CD4-positive, CD25-positive, alpha-beta regulatory T cell (primary cell): ENCODE data around the gene CERK. TPM values are rescaled to one million over a fixed set of nuclear protein-coding genes. Genes with fewer than 3 reads are reported as not detected.
A peak's percentile ranks its signal among the peaks of the same experiment; 100 is the strongest.
"Not testable (repeated sequence)": the region's sequence is repeated elsewhere in the genome, so short reads cannot be mapped to it uniquely, and the experiment has no call there.

ENCODE experiments used
- ATAC-seq, 2 donors: fragments of 150-1000 bp; cut with Tn5 transposase; one replicate each; pipeline ENCODE4 v1.10.0; 2021; ENCODE audit warnings: low read depth in 2 of 2, moderate number of reproducible peaks in 2 of 2, moderate library complexity in 1 of 2
- DNase-seq, 3 donors: peaks; one replicate each; pipeline versions ENCODE4 v3.0.0 to v3.0.0-alpha.2; 2012 to 2022; ENCODE audit warnings: mixed read lengths in 1 of 3
- H3K27ac ChIP-seq: one replicate; pipeline ENCODE4 v1.7.0; 2013; ENCODE audit warnings: mild to moderate bottlenecking, low read length; ENCODE audit not compliant: insufficient read depth, poor library complexity, severe bottlenecking
- H3K27me3 ChIP-seq: one replicate; pipeline ENCODE4 v1.7.0; 2013; ENCODE audit warnings: low read length; ENCODE audit not compliant: control insufficient read depth, insufficient read depth
- H3K36me3 ChIP-seq: one replicate; pipeline ENCODE4 v1.7.0; 2013; ENCODE audit warnings: mild to moderate bottlenecking, low read length, moderate library complexity; ENCODE audit not compliant: control insufficient read depth, insufficient read depth
- H3K4me1 ChIP-seq: 2 replicates; pipeline ENCODE4 v1.7.0; 2013; ENCODE audit warnings: mild to moderate bottlenecking, low read length; ENCODE audit not compliant: insufficient read depth, control insufficient read depth, poor library complexity, severe bottlenecking
- H3K4me3 ChIP-seq: one replicate; pipeline ENCODE4 v1.7.0; 2013; ENCODE audit warnings: low read depth, mild to moderate bottlenecking, low read length, moderate library complexity
- H3K9me3 ChIP-seq, 2 experiments: 1 replicate in 1 of 2; 2 replicates in 1 of 2; pipeline ENCODE4 v1.7.0; 2013; ENCODE audit warnings: low read length in 2 of 2, mild to moderate bottlenecking in 1 of 2, moderate library complexity in 1 of 2; ENCODE audit not compliant: control insufficient read depth in 2 of 2
- H3K27ac Mint-ChIP-seq, 3 donors: one replicate each; pipeline ENCODE4 v1.8.0; 2020 to 2022; ENCODE audit warnings: mild to moderate bottlenecking in 3 of 3, mixed read lengths in 3 of 3, moderate library complexity in 2 of 3
- H3K27me3 Mint-ChIP-seq: one replicate; pipeline ENCODE4 v1.8.0; 2022; ENCODE audit warnings: mild to moderate bottlenecking, mixed read lengths
- H3K36me3 Mint-ChIP-seq: one replicate; pipeline ENCODE4 v1.8.0; 2020; ENCODE audit warnings: mixed read lengths
- H3K4me1 Mint-ChIP-seq, 4 donors: one replicate each; pipeline ENCODE4 v1.8.0; 2020 to 2022; ENCODE audit warnings: mixed read lengths in 4 of 4, mild to moderate bottlenecking in 1 of 4
- H3K4me3 Mint-ChIP-seq, 4 donors: one replicate each; pipeline ENCODE4 v1.8.0; 2020 to 2022; ENCODE audit warnings: mild to moderate bottlenecking in 4 of 4, mixed read lengths in 4 of 4, moderate library complexity in 3 of 4
- H3K9me3 Mint-ChIP-seq, 7 donors: one replicate each; pipeline ENCODE4 v1.8.0; 2020 to 2022; ENCODE audit warnings: mixed read lengths in 7 of 7, mild to moderate bottlenecking in 3 of 7, moderate library complexity in 2 of 7
- polyA plus RNA-seq, 4 donors: library from polyadenylated mRNA; unstranded; fragments of 300-500 nt; fragmentation: Illumina TruSeq; gene quantifications; one replicate each; pipeline ENCODE4 v1.2.3, GENCODE V29; 2021
- total RNA-seq: library from RNA; stranded (reverse); gene quantifications from one replicate; pipeline ENCODE4 v1.2.3, GENCODE V29; 2022

CERK gene
- total and polyA plus RNA-seq, 5 donors from 2014 or later, result 75.5 to 105 (median 85.3) TPM

DNA sequence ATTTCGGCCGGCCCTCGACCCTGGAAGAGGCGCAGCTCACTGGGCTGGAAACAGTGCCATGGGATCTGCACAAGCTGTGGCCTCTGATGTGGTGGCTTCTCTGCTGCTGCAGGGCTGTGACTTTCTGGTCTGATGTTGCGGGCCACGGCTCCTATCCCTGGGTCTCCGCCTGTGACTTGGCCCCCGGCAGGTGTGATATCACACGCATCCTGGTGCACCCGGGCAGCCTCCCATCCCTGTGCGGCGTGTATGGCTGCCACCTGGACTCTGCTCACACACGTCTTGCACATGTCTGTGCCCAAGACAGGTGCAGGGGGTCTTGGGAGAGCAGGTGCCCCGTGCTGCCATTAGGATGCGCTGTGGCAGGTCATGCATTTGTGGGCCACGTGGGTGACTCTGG, 86.7 kb downstream of the CERK start:
- H3K36me3 Mint-ChIP-seq, result peaks cover 3% of the 10 kb centered on the region
- Histone ChIP-seq H3K36me3 (no peaks in the 10 kb centered on the region), H3K4me1 (peaks cover 10% of the 10 kb centered on the region), H3K4me3 (no peak overlapping the region), H3K9me3 (no peaks in the 10 kb centered on the region), H3K27me3 (no peaks in the 10 kb centered on the region), H3K27ac (no peak overlapping the region)
- DNase-seq (no peak), ATAC-seq (no peak)
- H3K27me3 Mint-ChIP-seq, result no peaks in the 10 kb centered on the region
- no peaks in the 10 kb centered on the region for H3K9me3 Mint-ChIP-seq
- peaks cover 0 to 34% (median 8%) of the 10 kb centered on the region in 4 donors for H3K4me1 Mint-ChIP-seq
- peak overlapping the region in 1 of 3 donors; percentile 20 for H3K27ac Mint-ChIP-seq
- no peak overlapping the region for H3K4me3 Mint-ChIP-seq

DNA sequence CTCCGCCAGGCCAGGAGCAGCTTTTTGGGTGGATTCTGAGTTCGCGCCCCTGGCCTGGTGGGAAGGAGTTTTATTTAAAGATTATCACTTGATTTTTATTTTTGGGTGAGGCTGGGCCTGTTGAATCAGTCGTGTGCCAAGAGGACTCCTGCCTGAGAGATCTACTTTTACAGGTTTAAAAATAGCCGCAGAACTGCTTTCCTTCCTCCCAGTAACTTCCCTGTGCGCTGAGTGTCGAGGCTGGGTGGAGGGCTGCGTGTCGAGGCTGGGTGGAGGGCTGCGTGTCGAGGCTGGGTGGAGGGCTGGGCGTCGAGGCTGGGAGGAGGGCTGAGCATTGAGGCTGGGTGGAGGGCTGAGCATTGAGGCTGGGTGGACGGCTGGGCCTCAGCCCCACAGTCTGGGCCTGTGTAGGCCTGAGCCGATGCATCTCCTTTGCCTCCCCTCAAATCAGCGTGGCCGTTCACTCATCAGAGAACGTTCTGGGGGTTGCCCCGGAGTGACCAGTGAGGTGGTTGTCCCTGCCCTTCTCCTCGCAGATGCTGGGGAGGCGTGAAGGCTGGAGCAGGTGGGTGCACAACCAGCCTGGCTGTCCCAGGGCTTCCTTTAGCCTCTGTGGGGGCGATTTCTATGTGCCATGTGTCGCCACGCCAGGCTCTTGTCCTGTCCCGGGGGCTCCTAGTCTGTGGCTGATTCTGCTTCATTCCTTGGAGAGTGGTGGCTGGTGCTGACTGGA, 87.8 kb downstream of the CERK start:
- Mint-ChIP-seq H3K36me3 (peaks cover 3% of the 10 kb centered on the region), H3K27ac (peak overlapping the region in 1 of 3 donors; percentile 51), H3K4me1 (peaks cover 0 to 34% (median 8%) of the 10 kb centered on the region in 4 donors), H3K27me3 (no peaks in the 10 kb centered on the region), H3K4me3 (no peak overlapping the region), H3K9me3 (no peaks in the 10 kb centered on the region)
- DNase-seq, result no peak
- Histone ChIP-seq H3K36me3 (no peaks in the 10 kb centered on the region), H3K4me3 (no peak overlapping the region), H3K27ac (no peak overlapping the region), H3K9me3 (no peaks in the 10 kb centered on the region), H3K4me1 (peaks cover 10% of the 10 kb centered on the region), H3K27me3 (no peaks in the 10 kb centered on the region)
- ATAC-seq, result no peak

DNA sequence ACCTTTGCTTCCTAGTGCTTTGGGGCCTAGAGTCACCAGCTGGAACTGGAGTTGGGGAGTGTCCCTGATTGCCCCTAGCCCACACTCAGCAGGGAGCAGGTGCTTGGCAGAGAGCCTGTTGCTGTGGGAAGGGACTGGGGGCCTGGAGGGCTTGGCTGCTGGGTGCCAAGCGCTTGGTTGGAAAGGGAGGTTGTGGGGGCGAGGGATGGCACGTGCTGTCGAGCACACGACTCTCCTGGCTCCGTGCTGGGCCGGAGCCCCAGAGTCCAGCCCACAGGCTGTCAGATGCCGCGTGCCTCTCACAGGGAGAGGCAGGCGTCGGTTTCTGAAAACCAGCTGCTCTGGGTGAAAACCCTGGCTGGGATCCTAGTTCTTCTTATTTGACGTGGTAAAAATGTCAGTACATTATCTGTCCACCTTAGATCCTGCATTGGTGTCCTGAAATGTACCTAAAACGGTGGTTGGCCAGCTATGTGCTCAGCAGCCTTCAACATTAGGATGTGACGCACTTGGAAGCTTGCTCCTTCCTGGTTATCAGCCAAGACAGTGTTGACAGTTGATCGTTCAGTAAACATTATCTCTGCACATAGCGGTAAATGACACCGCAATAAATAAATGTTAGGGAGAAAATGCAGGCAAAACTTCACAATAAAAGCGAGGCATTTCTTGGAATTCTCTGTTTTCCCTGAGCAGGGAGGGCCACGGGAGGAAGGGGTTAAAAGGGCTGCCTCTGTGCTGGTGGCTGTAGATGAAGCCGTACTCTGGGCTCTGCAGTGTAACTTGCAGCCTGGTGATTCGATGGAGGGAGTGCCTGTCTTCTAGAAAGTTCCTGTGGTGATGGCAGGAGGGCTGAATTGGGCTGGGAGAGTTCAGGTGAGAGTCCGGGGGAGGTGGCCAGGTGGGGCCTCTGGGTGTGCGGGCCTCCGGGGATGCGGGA, 88.6 kb downstream of the CERK start:
- no peak overlapping the region for H3K27ac ChIP-seq
- Mint-ChIP-seq H3K27ac (peak overlapping the region in 2 of 3 donors; percentile 51 to 65), H3K4me3 (no peak overlapping the region), H3K27me3 (no peaks in the 10 kb centered on the region), H3K4me1 (peaks cover 0 to 34% (median 8%) of the 10 kb centered on the region in 4 donors), H3K36me3 (peaks cover 3% of the 10 kb centered on the region), H3K9me3 (peaks cover 0 to 1% (median 0%) of the 10 kb centered on the region in 7 donors)
- H3K4me1 ChIP-seq, result peaks cover 10% of the 10 kb centered on the region
- no peak overlapping the region for H3K4me3 ChIP-seq
- ATAC-seq, result no peak
- no peaks in the 10 kb centered on the region for H3K9me3 ChIP-seq
- no peaks in the 10 kb centered on the region for H3K36me3 ChIP-seq
- no peak for DNase-seq
- no peaks in the 10 kb centered on the region for H3K27me3 ChIP-seq

- not testable (repeated sequence) for H3K4me3 ChIP-seq, DNase-seq, H3K9me3 ChIP-seq, ATAC-seq, H3K27me3 ChIP-seq, H3K27ac ChIP-seq, H3K4me3 Mint-ChIP-seq, H3K36me3 ChIP-seq, H3K9me3 Mint-ChIP-seq, H3K27me3 Mint-ChIP-seq, H3K4me1 ChIP-seq
- Mint-ChIP-seq H3K27ac (peak overlapping the region in 1 of 3 donors; percentile 58), H3K36me3 (peaks cover 14% of the 10 kb centered on the region), H3K4me1 (peaks cover 0 to 35% (median 12%) of the 10 kb centered on the region in 4 donors)
Measured at GRCh38 chr22:46648225-46648820, 89.7 kb downstream of the CERK start.

DNA sequence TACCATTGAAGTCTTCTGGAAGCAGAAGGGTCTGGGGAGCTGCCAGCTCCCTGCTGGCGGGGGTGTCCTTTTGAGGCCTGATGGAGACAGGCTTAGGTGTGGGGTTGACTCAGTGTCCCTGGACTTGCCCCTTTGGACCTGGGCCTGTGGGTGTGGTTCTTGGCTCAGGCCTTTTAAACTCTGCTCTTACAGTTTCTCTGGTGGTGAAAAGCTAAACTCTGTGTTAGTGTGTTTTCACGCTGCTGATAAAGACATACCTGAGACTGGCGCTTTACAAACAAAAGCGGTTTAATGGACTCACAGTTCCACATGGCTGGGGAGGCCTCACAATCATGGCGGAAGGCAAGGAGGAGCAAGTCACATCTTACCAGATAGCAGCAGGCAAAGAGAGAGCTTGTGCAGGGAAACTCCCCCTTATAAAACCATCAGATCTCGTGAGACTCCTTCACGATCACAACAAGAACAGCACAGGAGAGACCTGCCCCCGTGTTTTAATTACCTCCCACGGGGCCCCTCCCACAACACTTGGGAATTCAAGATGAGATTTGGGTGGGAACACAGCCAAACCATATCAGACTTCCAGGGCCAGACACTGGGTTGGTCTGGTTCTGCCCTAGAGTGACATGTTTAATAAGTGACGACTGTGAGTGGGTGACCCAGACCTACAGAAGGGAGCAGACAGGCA, 91.4 kb downstream of the CERK start:
- H3K4me3 Mint-ChIP-seq, result peak overlapping the region in 1 of 4 donors; percentile 61
- no peaks in the 10 kb centered on the region for H3K27me3 Mint-ChIP-seq

GRCh38 chr22:46642840-46643480, 95.1 kb downstream of the CERK start:
- ATAC-seq, H3K27me3 Mint-ChIP-seq, H3K9me3 ChIP-seq, H3K4me3 ChIP-seq, H3K36me3 ChIP-seq, H3K9me3 Mint-ChIP-seq, H3K27me3 ChIP-seq, H3K4me3 Mint-ChIP-seq, DNase-seq, H3K27ac ChIP-seq, H3K4me1 ChIP-seq: not testable (repeated sequence)
- peaks cover 27% of the 10 kb centered on the region for H3K36me3 Mint-ChIP-seq
- peaks cover 0 to 22% (median 8%) of the 10 kb centered on the region in 4 donors for H3K4me1 Mint-ChIP-seq
- H3K27ac Mint-ChIP-seq, result peak overlapping the region in 1 of 3 donors; percentile 1

More for the DNA sequence above, 91.4 kb downstream of the CERK start:
- H3K36me3 ChIP-seq, result no peaks in the 10 kb centered on the region
- Mint-ChIP-seq H3K9me3 (peaks cover 0 to 2% (median 0%) of the 10 kb centered on the region in 7 donors), H3K4me1 (peaks cover 0 to 30% (median 7%) of the 10 kb centered on the region in 4 donors), H3K27ac (no peak overlapping the region), H3K36me3 (peaks cover 24% of the 10 kb centered on the region)
- H3K27me3 ChIP-seq, result no peaks in the 10 kb centered on the region
- no peaks in the 10 kb centered on the region for H3K4me1 ChIP-seq
- no peak overlapping the region for H3K27ac ChIP-seq
- no peaks in the 10 kb centered on the region for H3K9me3 ChIP-seq
- ATAC-seq (no peak), DNase-seq (no peak)
- H3K4me3 ChIP-seq, result no peak overlapping the region

GRCh38 chr22:46641811-46642266, 96.2 kb downstream of the CERK start:
- Mint-ChIP-seq H3K27me3 (no peaks in the 10 kb centered on the region), H3K36me3 (peaks cover 27% of the 10 kb centered on the region), H3K27ac (no peak overlapping the region), H3K9me3 (peaks cover 0 to 2% (median 0%) of the 10 kb centered on the region in 7 donors), H3K4me1 (peaks cover 0 to 17% (median 8%) of the 10 kb centered on the region in 4 donors), H3K4me3 (no peak overlapping the region)
- Histone ChIP-seq H3K4me1 (no peaks in the 10 kb centered on the region), H3K27me3 (no peaks in the 10 kb centered on the region), H3K4me3 (no peak overlapping the region), H3K27ac (no peak overlapping the region), H3K36me3 (no peaks in the 10 kb centered on the region), H3K9me3 (no peaks in the 10 kb centered on the region)
- no peak for DNase-seq
- ATAC-seq, result no peak
